GM23338 (cell line): ENCODE results near the gene FOXP4.

Source experiments
- CREB1 ChIP-seq: fragments of 250-450 bp; sonication (Bioruptor Pico); IDR thresholded peaks from 2 replicates; pipeline ENCODE4 v1.5.0; 2020; ENCODE audit warnings: low read depth, mild to moderate bottlenecking, moderate library complexity
- EZH2 ChIP-seq: fragments of 200-600 bp; sonication (generic); IDR thresholded peaks from one replicate; pipeline ENCODE4 v1.8.0; 2017; ENCODE audit warnings: antibody characterized with exemption, mild to moderate bottlenecking, low read depth; ENCODE audit not compliant: unreplicated experiment
- EZH2phosphoT487 ChIP-seq: fragments of 200-600 bp; sonication (generic); IDR thresholded peaks from one replicate; pipeline ENCODE4 v1.8.1; 2018; ENCODE audit warnings: antibody characterized with exemption; ENCODE audit not compliant: unreplicated experiment
- JUNB ChIP-seq: IDR thresholded peaks from one replicate; pipeline ENCODE4 v1.6.1; 2016; ENCODE audit warnings: antibody characterized with exemption; ENCODE audit not compliant: unreplicated experiment
- NANOG ChIP-seq: IDR thresholded peaks from 2 replicates; pipeline ENCODE4 v1.6.1; 2016; ENCODE audit warnings: antibody characterized with exemption, borderline replicate concordance
- POLR2AphosphoS5 ChIP-seq: IDR thresholded peaks from 2 replicates; pipeline ENCODE4 v1.6.1; 2016; ENCODE audit warnings: antibody characterized with exemption, low read depth
- REST ChIP-seq: IDR thresholded peaks from one replicate; pipeline ENCODE4 v1.6.1; 2018; ENCODE audit warnings: antibody characterized with exemption; ENCODE audit not compliant: unreplicated experiment
- STAT1 ChIP-seq: IDR thresholded peaks from one replicate; pipeline ENCODE4 v1.6.1; 2016; ENCODE audit warnings: antibody characterized with exemption; ENCODE audit not compliant: unreplicated experiment
- ZNF114 ChIP-seq: fragments of 250-450 bp; sonication (Bioruptor Pico); IDR thresholded peaks from 2 replicates; pipeline ENCODE4 v1.5.0; 2020; ENCODE audit warnings: mild to moderate bottlenecking, moderate library complexity
- ZNF331 ChIP-seq: fragments of 250-450 bp; sonication (Bioruptor Pico); IDR thresholded peaks from 2 replicates; pipeline ENCODE4 v1.5.0; 2020; ENCODE audit warnings: low read depth, mild to moderate bottlenecking, moderate library complexity
- ZNF462 ChIP-seq: fragments of 250-450 bp; sonication (Bioruptor Pico); IDR thresholded peaks from 2 replicates; pipeline ENCODE4 v1.5.0; 2020; ENCODE audit warnings: mild to moderate bottlenecking, moderate library complexity
- TF ChIP-seq, protein P1 (sequence below), 2 experiments: fragments of 200-600 bp in 1 of 2; sonication (generic) in 1 of 2; conservative IDR thresholded peaks; 2 replicates each; pipeline versions ENCODE4 v1.5.1 to v1.6.1; 2016 to 2017; ENCODE audit warnings: antibody characterized with exemption in 2 of 2, low read depth in 2 of 2, mild to moderate bottlenecking in 2 of 2, moderate library complexity in 1 of 2
- TF ChIP-seq, protein P2 (sequence below): IDR thresholded peaks from 2 replicates; pipeline ENCODE4 v1.6.1; 2016; ENCODE audit warnings: antibody characterized with exemption

GRCh38 chr6:41642090-41642959 is 96.1 kb downstream of the FOXP4 start:
- TF ChIP-seq, protein P1, sequence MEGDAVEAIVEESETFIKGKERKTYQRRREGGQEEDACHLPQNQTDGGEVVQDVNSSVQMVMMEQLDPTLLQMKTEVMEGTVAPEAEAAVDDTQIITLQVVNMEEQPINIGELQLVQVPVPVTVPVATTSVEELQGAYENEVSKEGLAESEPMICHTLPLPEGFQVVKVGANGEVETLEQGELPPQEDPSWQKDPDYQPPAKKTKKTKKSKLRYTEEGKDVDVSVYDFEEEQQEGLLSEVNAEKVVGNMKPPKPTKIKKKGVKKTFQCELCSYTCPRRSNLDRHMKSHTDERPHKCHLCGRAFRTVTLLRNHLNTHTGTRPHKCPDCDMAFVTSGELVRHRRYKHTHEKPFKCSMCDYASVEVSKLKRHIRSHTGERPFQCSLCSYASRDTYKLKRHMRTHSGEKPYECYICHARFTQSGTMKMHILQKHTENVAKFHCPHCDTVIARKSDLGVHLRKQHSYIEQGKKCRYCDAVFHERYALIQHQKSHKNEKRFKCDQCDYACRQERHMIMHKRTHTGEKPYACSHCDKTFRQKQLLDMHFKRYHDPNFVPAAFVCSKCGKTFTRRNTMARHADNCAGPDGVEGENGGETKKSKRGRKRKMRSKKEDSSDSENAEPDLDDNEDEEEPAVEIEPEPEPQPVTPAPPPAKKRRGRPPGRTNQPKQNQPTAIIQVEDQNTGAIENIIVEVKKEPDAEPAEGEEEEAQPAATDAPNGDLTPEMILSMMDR (conservative IDR thresholded peaks at IDR 0.05; ENCODE audit: low read depth in 2 of 2): no peak
- TF ChIP-seq ZNF462 (CRISPR knock-in tag) (no peak), REST (no peak), EZH2 (no peak), POLR2AphosphoS5 (no peak), STAT1 (no peak), JUNB (no peak), NANOG (no peak), EZH2phosphoT487 (no peak), CREB1 (CRISPR knock-in tag) (no peak), ZNF114 (no peak), ZNF331 (CRISPR knock-in tag) (no peak)
- TF ChIP-seq, protein P2, sequence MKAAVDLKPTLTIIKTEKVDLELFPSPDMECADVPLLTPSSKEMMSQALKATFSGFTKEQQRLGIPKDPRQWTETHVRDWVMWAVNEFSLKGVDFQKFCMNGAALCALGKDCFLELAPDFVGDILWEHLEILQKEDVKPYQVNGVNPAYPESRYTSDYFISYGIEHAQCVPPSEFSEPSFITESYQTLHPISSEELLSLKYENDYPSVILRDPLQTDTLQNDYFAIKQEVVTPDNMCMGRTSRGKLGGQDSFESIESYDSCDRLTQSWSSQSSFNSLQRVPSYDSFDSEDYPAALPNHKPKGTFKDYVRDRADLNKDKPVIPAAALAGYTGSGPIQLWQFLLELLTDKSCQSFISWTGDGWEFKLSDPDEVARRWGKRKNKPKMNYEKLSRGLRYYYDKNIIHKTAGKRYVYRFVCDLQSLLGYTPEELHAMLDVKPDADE: no peak
